GM21360 (cell line): ENCODE measurements around the gene NOXA1.
A peak's percentile ranks its signal among the peaks of the same experiment; 100 is the strongest.

Source experiments
- ATAC-seq: cut with Tn5 transposase; IDR thresholded peaks from one replicate; pipeline ENCODE4 v1.9.1; 2021; ENCODE audit warnings: mild to moderate bottlenecking, moderate library complexity; ENCODE audit not compliant: unreplicated experiment

NOXA1 gene

DNA sequence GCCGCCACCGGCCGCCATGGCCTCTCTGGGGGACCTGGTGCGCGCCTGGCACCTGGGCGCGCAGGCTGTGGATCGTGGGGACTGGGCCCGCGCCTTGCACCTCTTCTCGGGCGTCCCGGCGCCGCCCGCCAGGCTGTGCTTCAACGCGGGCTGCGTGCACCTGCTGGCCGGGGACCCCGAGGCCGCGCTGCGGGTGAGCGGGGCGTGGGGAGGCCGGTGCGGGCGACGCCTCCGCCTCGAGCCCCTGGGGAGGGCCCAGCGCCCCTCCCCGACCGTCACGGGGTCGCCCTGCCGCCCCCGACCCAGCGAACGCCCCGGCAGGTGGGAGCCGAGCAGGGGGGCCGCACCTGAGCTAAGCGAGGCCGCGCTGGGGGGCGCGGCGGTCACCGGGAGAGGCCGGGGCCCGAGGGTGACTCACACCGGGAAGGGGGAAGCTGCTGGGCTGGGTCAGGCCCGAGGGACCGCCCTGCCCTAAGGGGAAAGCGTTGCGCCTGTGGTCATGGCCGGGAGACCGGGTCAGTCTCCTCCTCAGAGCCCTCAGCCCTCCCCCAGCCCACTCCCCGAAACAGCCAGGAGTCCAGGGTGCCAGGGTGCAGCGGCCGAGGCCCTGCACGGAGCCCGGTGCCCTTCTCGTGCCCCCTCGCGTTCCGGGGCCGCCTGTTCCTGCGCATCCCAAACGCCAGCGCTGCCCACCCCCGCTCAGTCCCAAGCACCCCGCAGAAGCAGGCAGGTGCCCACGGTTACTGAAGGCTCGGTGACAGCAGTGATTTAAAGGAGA is 510 bp downstream of the NOXA1 start:
- peak; percentile 18 for ATAC-seq

DNA sequence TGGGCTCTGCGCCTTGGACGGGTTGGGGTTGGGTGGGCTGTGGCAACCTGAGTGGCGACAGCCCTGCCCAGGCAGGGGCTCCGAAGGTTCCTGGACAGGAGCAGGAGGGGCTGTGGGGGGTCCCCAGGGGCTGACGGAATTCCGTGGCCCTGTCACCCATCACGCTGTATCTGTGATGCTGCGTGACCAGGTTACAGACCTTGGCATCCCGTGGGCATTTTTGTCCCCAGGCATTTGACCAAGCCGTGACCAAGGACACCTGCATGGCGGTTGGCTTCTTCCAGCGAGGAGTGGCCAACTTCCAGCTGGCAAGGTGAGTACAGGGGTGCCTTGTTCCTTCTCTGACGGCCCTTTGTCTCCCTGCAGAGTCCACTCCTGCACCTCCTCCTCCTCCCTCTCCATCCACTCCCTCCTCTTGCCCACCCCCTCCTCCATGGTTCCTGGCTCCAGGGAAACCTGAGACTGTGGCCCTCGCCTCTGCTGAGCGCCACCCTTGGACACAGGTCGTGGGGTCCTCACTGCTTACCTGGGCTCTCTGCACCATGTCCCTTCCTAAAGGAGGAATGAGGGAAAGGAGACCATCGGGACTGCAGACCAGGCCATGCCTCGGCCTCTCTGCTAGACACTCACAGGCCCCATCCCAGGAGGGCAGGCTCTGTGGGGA is 3.0 kb downstream of the NOXA1 start:
- no peak for ATAC-seq

DNA sequence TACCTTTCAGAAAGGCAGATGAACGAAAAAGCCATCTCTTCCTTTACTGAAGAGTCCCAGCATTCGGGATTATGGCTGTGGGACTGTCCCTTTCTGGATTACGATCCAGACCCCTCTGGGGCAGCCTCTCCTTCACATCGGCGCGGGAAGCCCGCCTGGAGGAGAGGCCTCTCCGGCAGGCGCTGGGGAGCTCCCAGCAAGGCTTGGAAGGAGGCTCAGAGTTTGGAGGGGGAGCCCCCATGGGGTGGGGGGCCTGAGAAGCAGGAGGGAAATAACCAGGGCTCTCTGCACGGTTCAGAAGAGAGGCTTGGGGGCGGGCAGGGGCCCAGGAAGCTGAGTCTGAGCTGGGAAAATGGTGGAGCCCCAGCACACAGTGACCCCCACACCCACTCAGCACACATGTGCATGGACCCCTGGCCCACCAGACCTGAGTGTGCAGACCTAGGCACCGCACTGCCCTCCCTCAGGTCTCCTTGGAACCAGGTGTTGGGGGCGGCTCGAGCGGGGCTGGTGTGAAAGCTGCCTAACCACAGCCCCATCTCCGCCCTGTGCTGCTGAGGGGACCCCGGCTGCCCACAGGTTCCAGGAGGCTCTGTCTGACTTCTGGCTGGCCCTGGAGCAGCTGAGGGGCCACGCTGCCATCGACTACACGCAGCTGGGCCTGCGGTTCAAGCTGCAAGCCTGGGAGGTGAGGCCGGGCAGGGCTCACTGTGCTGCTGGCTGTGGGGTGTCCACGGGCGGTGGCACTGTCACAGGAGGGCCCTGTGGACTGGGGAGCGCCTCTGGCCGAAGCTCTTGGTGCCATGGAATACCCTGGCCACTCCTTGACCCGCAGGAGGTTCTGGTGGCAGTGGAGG is 4.5 kb downstream of the NOXA1 start:
- ATAC-seq = no peak

DNA sequence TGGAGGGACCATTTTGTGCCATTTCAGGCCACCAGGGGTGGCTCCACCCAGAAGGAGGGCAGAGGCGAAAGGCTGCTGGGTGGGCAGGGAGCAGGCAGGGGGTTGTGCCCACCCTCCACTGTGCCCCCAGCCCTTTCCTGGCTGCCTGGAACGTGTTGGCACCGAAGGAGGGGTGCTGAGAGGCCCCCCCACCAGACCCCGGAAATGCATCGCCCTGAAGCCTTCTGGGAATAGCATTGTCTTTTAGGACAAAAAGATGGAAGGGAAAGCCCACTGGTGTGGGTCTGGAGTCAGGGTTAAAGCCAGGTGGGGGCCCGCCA is 5.1 kb downstream of the NOXA1 start:
- ATAC-seq = no peak

DNA sequence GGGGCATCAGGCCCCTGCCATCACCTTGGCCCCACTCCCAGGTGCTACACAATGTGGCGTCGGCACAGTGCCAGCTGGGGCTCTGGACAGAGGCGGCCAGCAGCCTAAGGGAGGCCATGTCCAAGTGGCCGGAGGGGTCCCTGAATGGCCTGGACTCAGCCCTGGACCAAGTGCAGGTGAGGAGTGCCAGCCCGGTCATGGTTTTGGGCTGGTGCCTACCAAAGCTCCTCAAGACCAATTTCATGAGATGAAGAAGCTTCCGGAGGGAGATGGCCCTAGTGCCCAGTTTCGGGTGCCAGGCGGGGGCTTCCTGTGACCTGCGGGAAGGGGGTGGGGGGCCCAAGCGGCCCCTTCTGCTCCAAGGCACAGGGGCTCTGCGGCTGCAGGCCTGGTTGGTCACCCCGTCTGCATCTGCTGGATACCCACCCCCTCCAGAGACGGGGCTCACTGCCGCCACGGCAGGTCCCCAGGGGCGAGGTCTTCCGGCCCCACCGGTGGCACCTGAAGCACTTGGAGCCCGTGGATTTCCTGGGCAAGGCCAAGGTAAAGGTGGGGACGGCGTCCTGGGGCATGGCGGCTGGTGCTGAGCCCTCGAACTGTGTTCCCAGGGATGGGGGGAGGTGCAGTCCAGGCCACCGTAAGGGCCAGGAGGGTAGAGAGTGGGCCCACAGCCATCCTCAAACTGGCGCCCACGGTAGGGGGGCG is 5.8 kb downstream of the NOXA1 start:
- ATAC-seq = no peak

DNA sequence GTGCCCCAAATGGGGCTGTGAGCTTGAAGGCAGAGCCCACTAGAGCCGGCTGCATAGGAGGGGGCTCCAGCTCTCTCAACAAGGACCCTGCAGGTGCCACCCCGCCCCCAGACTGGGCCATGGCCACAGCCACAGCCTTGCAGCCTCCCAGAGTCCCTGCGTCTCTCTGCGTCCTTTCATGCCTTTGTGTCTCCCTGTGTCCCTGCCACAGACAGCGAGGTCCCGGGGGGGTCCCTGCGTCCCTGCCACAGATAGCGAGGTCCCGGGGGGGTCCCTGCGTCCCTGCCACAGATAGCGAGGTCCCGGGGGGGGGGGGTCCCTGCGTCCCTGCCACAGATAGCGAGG is 6.3 kb downstream of the NOXA1 start:
- no peak for ATAC-seq

DNA sequence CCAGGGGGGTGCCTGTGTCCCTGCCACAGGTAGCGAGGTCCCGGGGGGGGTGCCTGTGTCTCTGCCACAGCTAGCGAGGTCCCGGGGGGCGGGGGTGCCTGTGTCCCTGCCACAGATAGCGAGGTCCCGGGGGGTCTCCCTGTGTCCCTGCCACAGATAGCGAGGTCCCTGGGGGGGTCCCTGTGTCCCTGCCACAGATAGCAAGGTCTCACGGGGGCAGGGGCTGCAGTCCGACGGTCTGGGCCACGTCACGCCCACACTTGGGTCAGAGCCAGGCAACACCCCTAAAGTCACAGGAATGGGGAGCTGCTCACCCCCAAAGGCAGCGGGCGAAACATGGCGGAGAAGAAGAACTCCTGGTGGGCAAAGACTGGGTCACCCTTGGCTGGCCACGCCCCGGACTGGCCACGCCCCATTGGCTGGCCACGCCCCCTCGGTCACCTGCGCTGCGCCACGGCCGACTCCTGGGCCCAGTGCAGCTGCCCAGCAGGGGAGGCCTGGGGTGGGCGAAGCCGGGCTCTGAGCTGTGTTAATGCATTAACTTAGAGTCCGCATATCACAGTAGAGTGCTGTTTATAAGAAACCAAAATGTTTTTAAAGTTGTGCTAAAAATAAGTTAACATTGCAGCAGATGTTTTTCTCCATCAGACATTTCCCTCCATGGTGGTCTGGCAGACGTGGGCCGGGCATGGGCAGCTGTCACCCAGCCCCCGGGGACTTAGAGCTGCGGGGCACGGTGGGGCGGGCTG is 7.0 kb downstream of the NOXA1 start:
- no peak for ATAC-seq

DNA sequence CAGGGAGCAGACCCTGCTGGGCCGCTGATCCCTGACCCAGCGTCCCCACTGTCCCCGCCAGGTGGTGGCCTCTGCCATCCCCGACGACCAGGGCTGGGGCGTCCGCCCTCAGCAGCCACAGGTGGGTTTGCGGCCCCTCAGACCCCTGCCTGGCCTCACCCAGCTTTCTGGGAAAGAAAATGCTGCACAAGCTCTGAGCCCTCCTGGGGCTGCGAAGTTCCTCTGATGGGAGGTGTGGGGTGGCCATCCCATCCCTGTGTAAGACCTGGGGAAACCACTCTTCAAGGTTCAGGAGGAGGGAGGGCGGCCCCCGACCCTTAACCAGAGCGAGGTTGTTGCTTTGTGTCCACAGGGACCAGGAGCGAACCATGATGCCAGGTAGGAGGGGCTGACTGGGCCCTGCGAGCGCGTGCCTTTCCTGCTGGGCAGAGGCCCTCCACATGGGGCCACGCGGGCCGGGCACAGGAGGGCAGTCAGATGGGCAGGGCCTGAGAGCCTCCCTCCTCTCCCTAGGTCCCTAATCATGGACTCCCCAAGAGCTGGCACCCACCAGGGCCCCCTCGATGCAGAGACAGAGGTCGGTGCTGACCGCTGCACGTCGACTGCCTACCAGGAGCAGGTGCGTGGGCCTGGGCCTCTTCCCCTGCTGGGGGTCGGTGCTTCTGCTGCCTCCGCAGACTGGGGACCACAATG is 7.7 kb downstream of the NOXA1 start:
- ATAC-seq = no peak

DNA sequence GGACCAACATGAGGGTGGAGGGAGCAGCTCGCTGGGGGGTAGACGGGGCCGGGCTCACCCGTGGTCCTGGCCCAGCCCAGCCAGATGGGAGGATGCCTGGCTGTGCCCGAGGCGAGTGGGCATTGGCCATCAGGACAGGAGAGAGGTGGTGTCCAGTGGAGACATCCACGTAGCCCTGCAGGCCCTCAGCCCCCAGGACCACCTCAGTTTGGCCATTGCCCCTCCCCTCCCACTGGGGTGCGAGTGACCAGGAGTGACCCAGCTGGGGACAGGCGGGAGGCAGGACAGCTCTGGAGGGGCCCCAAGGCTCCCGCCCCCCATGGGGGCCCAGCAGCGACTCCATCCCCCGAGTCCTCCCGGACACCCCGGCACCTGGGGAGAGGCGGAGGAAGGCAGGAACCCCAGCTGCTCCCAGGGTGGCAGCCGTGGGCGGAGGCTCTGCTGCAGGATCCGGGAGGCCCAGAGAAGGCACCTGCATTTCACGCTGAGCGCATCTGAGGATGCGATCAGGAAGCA is 8.3 kb downstream of the NOXA1 start:
- ATAC-seq = no peak

DNA sequence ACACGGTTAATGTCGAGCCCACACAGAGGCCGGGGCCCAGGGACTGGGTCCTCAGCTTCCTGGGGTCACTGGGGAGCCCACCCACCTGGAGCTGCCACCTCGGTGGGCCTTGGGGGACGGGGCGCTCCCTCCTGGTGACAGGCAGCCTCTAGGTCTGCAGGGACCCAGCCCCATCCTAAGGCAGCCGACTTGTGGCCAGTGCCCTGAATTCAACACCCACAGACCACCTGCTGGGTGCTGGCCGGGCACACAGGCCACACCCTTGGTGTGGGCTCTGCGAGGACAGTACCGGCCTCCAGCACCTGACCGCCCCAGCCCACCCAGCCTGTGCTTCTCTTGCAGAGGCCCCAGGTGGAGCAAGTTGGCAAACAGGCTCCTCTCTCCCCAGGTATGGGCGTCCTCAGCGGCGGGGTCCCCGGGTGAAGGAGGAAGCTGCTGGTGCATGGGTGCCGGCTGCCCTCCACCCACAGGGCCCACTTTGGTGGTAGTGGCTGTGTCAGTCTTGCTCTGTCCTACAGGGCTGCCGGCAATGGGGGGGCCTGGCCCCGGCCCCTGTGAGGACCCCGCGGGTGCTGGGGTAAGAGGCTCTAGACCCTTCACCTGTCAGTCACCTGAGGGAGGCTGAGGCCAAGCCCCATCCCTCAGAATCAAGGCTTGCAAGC is 9.6 kb downstream of the NOXA1 start:
- ATAC-seq = no peak

DNA sequence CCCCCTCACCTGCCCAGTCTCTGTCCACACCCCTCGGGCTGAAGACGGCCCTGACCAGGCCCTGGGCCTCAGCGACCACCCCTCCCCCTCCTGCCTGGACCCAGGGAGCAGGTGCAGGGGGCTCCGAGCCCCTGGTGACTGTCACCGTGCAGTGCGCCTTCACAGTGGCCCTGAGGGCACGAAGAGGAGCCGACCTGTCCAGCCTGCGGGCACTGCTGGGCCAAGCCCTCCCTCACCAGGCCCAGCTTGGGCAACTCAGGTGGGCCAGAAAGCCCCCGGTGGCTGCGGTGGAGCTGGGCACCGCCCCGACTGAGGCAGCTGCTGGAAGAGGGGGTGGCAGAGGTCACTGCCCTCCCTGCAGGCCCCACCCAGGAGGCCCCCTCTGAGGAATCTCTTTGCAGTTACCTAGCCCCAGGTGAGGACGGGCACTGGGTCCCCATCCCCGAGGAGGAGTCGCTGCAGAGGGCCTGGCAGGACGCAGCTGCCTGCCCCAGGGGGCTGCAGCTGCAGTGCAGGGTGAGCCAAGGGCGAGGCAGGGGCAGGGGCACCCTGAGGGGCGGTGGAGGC is 10.2 kb downstream of the NOXA1 start:
- no peak for ATAC-seq

DNA sequence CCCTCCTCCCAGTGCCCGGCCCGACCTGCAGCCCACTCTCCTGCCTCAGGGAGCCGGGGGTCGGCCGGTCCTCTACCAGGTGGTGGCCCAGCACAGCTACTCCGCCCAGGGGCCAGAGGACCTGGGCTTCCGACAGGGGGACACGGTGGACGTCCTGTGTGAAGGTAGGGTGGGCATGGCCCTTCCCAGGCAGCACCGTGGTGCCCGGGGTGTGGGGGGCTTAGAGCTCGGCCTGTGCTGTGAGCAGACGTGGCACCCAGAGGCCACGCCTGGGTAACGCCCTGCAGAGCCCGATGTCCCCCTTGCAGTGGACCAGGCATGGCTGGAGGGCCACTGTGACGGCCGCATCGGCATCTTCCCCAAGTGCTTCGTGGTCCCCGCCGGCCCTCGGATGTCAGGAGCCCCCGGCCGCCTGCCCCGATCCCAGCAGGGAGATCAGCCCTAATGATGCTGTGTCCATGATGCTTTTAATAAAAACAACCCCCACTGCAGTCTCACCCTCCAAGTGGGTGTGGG is 10.8 kb downstream of the NOXA1 start:
- ATAC-seq = no peak

DNA sequence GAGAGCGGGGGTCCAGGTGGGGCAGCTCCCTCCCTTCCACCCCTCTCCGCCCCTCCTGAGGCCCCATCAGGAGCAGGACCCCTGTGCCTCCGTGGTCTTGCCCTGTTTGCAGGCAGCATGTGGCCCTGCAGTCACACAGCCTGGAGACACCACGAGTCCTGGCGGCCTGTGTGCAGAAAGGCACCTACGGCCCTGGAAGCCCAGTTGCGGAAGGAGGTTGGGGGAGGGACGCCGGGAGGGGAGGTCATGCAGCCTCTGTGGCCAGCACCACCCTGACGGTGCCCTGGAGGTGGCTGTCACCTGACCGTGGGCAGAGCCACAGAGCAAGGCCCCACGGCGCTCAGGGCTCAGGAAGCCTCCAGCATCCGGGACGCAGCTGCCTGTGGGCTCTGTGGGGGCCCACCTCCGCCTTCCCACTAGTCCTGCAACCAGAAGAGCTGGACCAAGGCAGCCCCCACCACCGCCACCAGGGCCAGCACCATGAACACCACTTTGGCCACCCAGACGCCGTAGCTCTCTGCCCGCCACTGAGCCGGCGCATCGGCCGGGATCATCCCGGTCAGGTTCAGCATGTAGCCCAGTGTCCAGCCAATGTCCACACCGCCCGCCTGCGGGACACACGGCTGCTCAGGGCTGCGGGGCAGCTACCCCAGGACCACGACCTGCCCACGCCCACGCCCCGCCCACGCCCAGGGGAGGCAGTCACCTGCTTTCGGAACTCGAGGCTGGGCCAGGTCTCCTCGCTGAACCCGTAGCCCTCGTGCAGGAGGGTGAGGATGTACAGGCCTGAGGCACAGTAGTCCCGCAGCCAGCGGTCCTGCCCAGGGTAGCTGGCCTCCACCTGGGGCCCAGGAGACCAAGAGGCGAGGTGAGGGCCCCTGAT is 11.5 kb downstream of the NOXA1 start:
- ATAC-seq = no peak

DNA sequence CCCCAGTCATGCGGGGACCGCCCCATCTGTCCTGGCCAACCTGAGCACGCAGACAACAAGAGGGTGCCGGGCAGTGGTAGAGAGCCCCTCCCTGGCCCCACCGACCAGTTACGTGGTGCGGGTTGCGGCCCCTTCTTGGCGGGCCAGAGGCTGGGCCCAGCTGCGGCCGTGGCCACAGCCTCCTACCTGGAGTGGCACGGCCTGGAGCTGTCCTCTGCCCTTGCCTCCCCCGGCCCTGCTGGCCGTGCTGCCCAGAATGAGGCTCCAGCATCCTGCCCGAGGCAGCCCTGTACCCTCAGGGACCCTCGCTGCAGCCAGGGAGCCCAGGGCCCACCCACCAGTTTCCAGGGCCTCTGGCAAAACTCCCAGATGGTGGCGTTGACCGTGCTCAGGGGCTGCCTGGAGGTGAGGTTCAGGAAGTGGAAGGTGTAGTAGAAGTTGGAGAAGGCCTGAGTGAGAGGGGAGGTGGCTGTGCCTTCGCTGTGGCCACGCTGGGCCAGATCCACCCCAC is 12.2 kb downstream of the NOXA1 start:
- no peak for ATAC-seq

DNA sequence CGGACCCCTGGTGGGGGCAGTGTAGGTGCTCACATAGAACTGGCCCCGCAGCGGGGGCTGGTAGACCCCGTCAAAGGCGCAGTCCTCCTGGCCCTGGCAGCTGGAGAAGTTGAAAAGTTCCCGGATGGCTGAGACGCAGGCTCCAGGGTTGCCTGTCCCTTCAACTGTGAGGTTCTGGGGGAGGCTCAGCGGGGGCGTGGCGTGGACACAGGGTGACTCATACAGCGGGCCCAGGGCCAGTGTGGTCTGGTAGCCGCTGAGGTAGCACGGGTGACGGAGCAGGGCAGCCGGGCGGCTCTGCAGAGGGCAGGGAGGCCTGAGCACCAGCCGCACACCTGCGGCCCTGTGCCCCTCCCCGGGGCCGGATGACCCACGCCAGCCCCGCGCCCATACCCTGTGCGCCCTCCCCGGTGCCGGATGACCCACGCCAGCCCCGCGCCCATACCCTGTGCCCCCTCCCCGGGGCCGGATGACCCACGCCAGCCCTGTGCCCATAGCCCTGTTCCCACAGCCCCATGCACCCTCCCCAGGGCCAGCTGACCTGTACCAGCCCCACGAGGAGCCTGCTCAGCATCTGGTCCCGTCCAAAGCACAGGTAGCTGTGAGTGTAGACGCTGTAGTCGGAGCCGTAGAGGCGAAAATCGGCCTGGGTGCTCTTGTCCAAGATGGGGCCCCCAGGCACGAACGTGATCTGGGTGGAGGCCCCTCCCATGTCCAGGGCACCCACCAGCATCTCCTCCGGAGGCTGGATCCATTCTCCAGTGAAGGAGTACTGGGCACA is 13.0 kb downstream of the NOXA1 start:
- no peak for ATAC-seq

DNA sequence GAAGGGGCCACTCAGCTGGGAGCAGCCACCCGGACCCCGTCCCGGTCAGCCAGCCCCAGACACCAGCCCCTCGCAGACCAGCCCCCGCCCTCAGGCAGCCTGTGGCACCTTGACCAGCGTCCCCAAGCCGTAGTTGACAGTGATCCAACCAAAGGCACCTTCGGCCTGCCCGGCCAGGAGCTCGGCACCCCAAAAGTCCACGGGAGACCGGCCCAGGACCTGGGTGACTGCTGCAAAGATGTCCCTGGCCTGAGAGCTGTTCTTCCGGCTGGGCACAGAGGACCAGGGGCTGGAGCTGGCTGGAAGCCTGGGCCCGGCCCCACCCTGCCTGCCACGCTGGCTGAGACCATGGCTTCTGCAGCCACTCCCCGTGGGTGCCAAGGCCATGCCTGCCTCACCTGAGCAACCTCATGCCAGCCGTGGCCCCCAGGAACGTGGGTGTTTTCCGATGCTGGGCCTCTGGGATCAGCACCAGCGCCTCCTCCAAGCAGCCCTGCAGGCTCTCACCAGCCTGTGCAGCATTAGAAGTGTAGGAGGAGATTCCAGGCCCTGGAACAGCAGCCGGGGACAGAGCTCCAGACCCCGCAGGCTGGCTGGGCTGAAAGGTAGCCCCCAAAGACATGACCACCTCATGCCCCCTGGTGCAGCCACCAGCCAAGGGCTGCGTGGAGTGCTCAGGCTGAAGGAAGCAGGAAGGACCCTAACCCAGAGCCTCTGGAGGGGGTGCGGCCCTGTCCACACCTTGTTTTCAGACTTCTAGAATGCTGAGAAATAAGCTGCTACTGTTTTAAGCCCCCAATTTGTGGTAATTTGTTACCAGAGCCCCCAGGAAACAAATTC is 13.8 kb downstream of the NOXA1 start:
- ATAC-seq = no peak
